Myocyte (in vitro differentiated cells): ENCODE measurements around the gene PAF1. TPM values are rescaled to one million over a fixed set of nuclear protein-coding genes. Genes with fewer than 3 reads are reported as not detected.
"Not testable (repeated sequence)": the region's sequence is repeated elsewhere in the genome, so short reads cannot be mapped to it uniquely, and the experiment has no call there.

Experiments
- DNase-seq: peaks from one replicate; pipeline ENCODE4 v3.0.0-alpha.2; 2012; ENCODE audit warnings: low read depth
- microRNA-seq: library from miRNA; unstranded; fragments of <30 nt; microRNA quantifications from one replicate; pipeline ENCODE4, GENCODE V29; 2016
- total RNA-seq: library from RNA; depleted of rRNA; stranded (reverse); fragments of >200 nt; gene quantifications from 2 replicates; pipeline ENCODE4 v1.2.3, GENCODE V29; 2014

PAF1 gene
- total RNA-seq, 1 donor from 2014 or later = 39.1 TPM

GRCh38 chr19:39356647-39357046 lies 34.3 kb downstream of the PAF1 start:
- DNase-seq = no peak

GRCh38 chr19:39356073-39356472 lies 34.8 kb downstream of the PAF1 start:
- DNase-seq = no peak

- DNase-seq = no peak
Measured at GRCh38 chr19:39355253-39355652, 35.7 kb downstream of the PAF1 start.

GRCh38 chr19:39352381-39353255 lies 38.3 kb downstream of the PAF1 start:
- peak; percentile 84 for DNase-seq

- peak; percentile 78 for DNase-seq
Measured at GRCh38 chr19:39351537-39352064, 39.3 kb downstream of the PAF1 start.

- DNase-seq = no peak
Measured at GRCh38 chr19:39350156-39350555, 40.8 kb downstream of the PAF1 start.

- DNase-seq = no peak
Measured at GRCh38 chr19:39349326-39349725, 41.6 kb downstream of the PAF1 start.

GRCh38 chr19:39347332-39348164 lies 43.4 kb downstream of the PAF1 start:
- peak; percentile 72 for DNase-seq

- DNase-seq = no peak
Measured at GRCh38 chr19:39345956-39346355, 45.0 kb downstream of the PAF1 start.

GRCh38 chr19:39342647-39343305 lies 48.1 kb downstream of the PAF1 start:
- DNase-seq = no peak

- DNase-seq = peak; percentile 98
Measured at GRCh38 chr19:39341719-39342604, 48.9 kb downstream of the PAF1 start, which contains the start of gene SAMD4B. TSS of gene SAMD4B (plus strand) at chr19:39342421. CDS start at chr19:39356894, 14,473 bp downstream.

- DNase-seq = no peak
Measured at GRCh38 chr19:39341129-39341718, 49.7 kb downstream of the PAF1 start.

- DNase-seq = not testable (repeated sequence)
Measured at GRCh38 chr19:39340156-39340555, 50.8 kb downstream of the PAF1 start.

- no peak for DNase-seq
Measured at GRCh38 chr19:39339674-39340073, 51.2 kb downstream of the PAF1 start.

- no peak for DNase-seq
Measured at GRCh38 chr19:39336483-39336882, 54.4 kb downstream of the PAF1 start.

Small RNA genes within 50 kb of the gene (microRNA-seq; reads per million reads assigned to microRNA genes)
- gene MIR4530 = not detected

Other genes starting within 250 kb of the PAF1 start
- gene NCCRP1, start 194.1 kb downstream of the PAF1 start, total RNA-seq = not detected in 2 replicates
- not detected in 2 replicates for gene SYCN, start 186.8 kb downstream of the PAF1 start, total RNA-seq
- gene IFNL3, start 146.1 kb downstream of the PAF1 start, total RNA-seq = not detected in 2 replicates
- gene IFNL4, start 142.2 kb downstream of the PAF1 start, total RNA-seq = not detected in 2 replicates
- gene IFNL2, start 122.7 kb downstream of the PAF1 start, total RNA-seq = not detected in 2 replicates
- not detected in 2 replicates for gene IFNL1, start 94.7 kb downstream of the PAF1 start, total RNA-seq
- 0.05 and 0.13 TPM in 2 replicates for gene LRFN1, start 70.2 kb downstream of the PAF1 start, total RNA-seq
- not detected in 2 replicates for gene GMFG, start 55.1 kb downstream of the PAF1 start, total RNA-seq
- 110 and 138 TPM in 2 replicates for gene SAMD4B, start 48.7 kb downstream of the PAF1 start, total RNA-seq
- 28.1 and 29.3 TPM in 2 replicates for gene MED29, start 272 bp upstream of the PAF1 start, total RNA-seq
- gene ZFP36, start 15.7 kb upstream of the PAF1 start, total RNA-seq = 6.8 and 7.3 TPM in 2 replicates
- 14.3 and 20.6 TPM in 2 replicates for gene PLEKHG2, start 21.6 kb upstream of the PAF1 start, total RNA-seq
- gene RPS16, start 44.8 kb upstream of the PAF1 start, total RNA-seq = 129 and 130 TPM in 2 replicates
- 107 and 124 TPM in 2 replicates for gene SUPT5H, start 54.5 kb upstream of the PAF1 start, total RNA-seq
- gene TIMM50, start 89.7 kb upstream of the PAF1 start, total RNA-seq = 65.1 and 71.1 TPM in 2 replicates
- 0.42 and 0.51 TPM in 2 replicates for gene DLL3, start 107.8 kb upstream of the PAF1 start, total RNA-seq
- not detected in 2 replicates for gene SELENOV, start 124.0 kb upstream of the PAF1 start, total RNA-seq
- 2.9 and 3.3 TPM in 2 replicates for gene EID2B, start 141.7 kb upstream of the PAF1 start, total RNA-seq
- 12.9 and 16.4 TPM in 2 replicates for gene EID2, start 149.1 kb upstream of the PAF1 start, total RNA-seq
- not detected in 2 replicates for gene LGALS13, start 211.4 kb upstream of the PAF1 start, total RNA-seq